Skeletal muscle tissue (tissue), 4 donors: ENCODE results near the gene GDF10. TPM values are rescaled to one million over a fixed set of nuclear protein-coding genes. Genes with fewer than 3 reads are reported as not detected.

Source experiments
- H3K27ac ChIP-seq: one replicate; pipeline ENCODE4 v1.7.0; 2013; ENCODE audit warnings: mild to moderate bottlenecking, low read depth, low read length, inconsistent platforms
- H3K27me3 ChIP-seq, 3 donors: one replicate each; pipeline ENCODE4 v1.7.0; 2013; ENCODE audit warnings: low read length in 3 of 3; ENCODE audit not compliant: control insufficient read depth in 3 of 3, insufficient read depth in 3 of 3
- H3K36me3 ChIP-seq, 3 donors: one replicate each; pipeline ENCODE4 v1.7.0; 2013; ENCODE audit warnings: low read length in 3 of 3; ENCODE audit not compliant: control insufficient read depth in 3 of 3, insufficient read depth in 3 of 3
- H3K4me1 ChIP-seq, 3 donors: one replicate each; pipeline ENCODE4 v1.7.0; 2013; ENCODE audit warnings: low read length in 3 of 3, mild to moderate bottlenecking in 3 of 3; ENCODE audit not compliant: control insufficient read depth in 3 of 3, insufficient read depth in 3 of 3
- H3K4me3 ChIP-seq, 3 donors: one replicate each; pipeline ENCODE4 v1.7.0; 2013; ENCODE audit warnings: low read length in 3 of 3
- H3K9ac ChIP-seq, 3 donors: one replicate each; pipeline ENCODE4 v1.7.0; 2013; ENCODE audit warnings: low read length in 3 of 3, mild to moderate bottlenecking in 3 of 3, moderate library complexity in 2 of 3, low read depth in 1 of 3
- H3K9me3 ChIP-seq, 3 donors: one replicate each; pipeline ENCODE4 v1.7.0; 2013; ENCODE audit warnings: low read length in 3 of 3; ENCODE audit not compliant: control insufficient read depth in 3 of 3
- total RNA-seq: library from RNA; depleted of rRNA; stranded (reverse); fragments of >200 nt; gene quantifications from one replicate; pipeline ENCODE4 v1.2.3, GENCODE V29; 2014
- donor health status: Osteomylitis.

The GDF10 gene
- total RNA-seq, 1 donor from 2014 or later = 1.0 TPM

GRCh38 chr10:47326306-47326926 lies 26.4 kb downstream of the GDF10 start:
- Histone ChIP-seq H3K9ac (no peak overlapping the region), H3K27me3 (no peaks in the 10 kb centered on the region), H3K27ac (no peak overlapping the region)

GRCh38 chr10:47326927-47327330 lies 26.9 kb downstream of the GDF10 start:
- H3K27me3 ChIP-seq = no peaks in the 10 kb centered on the region
- no peak overlapping the region for H3K9ac ChIP-seq
- H3K4me1 ChIP-seq = peaks cover 2 to 9% (median 2%) of the 10 kb centered on the region in 3 donors
- no peak overlapping the region for H3K4me3 ChIP-seq
- H3K36me3 ChIP-seq = no peaks in the 10 kb centered on the region
- H3K9me3 ChIP-seq = no peaks in the 10 kb centered on the region
- no peak overlapping the region for H3K27ac ChIP-seq

More at GRCh38 chr10:47326306-47326926, 26.4 kb downstream of the GDF10 start:
- peaks cover 2 to 9% (median 2%) of the 10 kb centered on the region in 3 donors for H3K4me1 ChIP-seq
- no peaks in the 10 kb centered on the region for H3K36me3 ChIP-seq
- H3K9me3 ChIP-seq = no peaks in the 10 kb centered on the region
- H3K4me3 ChIP-seq = no peak overlapping the region

- Histone ChIP-seq H3K4me1 (peaks cover 2 to 9% (median 2%) of the 10 kb centered on the region in 3 donors), H3K9me3 (no peaks in the 10 kb centered on the region), H3K27ac (no peak overlapping the region), H3K27me3 (peaks cover 0 to 12% (median 5%) of the 10 kb centered on the region in 3 donors), H3K4me3 (no peak overlapping the region), H3K9ac (no peak overlapping the region), H3K36me3 (no peaks in the 10 kb centered on the region)
Observed at GRCh38 chr10:47329855-47330254, 29.9 kb downstream of the GDF10 start.

GRCh38 chr10:47330366-47330765 lies 30.4 kb downstream of the GDF10 start:
- Histone ChIP-seq H3K27ac (no peak overlapping the region), H3K4me3 (no peak overlapping the region), H3K4me1 (peaks cover 2 to 9% (median 2%) of the 10 kb centered on the region in 3 donors), H3K27me3 (peaks cover 0 to 12% (median 5%) of the 10 kb centered on the region in 3 donors), H3K9me3 (no peaks in the 10 kb centered on the region), H3K9ac (no peak overlapping the region), H3K36me3 (no peaks in the 10 kb centered on the region)

- no peak overlapping the region for H3K27ac ChIP-seq
- no peaks in the 10 kb centered on the region for H3K9me3 ChIP-seq
- no peak overlapping the region for H3K4me3 ChIP-seq
- H3K9ac ChIP-seq = no peak overlapping the region
- no peaks in the 10 kb centered on the region for H3K36me3 ChIP-seq
- peaks cover 2 to 9% (median 2%) of the 10 kb centered on the region in 3 donors for H3K4me1 ChIP-seq
- peaks cover 0 to 16% (median 5%) of the 10 kb centered on the region in 3 donors for H3K27me3 ChIP-seq
Observed at GRCh38 chr10:47330804-47331203, 30.8 kb downstream of the GDF10 start.

GRCh38 chr10:47331491-47331890 lies 31.5 kb downstream of the GDF10 start:
- Histone ChIP-seq H3K4me3 (no peak overlapping the region), H3K27me3 (peaks cover 0 to 18% (median 5%) of the 10 kb centered on the region in 3 donors), H3K36me3 (no peaks in the 10 kb centered on the region), H3K9ac (no peak overlapping the region), H3K9me3 (no peaks in the 10 kb centered on the region), H3K27ac (no peak overlapping the region), H3K4me1 (peaks cover 0 to 5% (median 2%) of the 10 kb centered on the region in 3 donors)

GRCh38 chr10:47331954-47332353 lies 32.0 kb downstream of the GDF10 start:
- peaks cover 0 to under 1% (median 0%) of the 10 kb centered on the region in 3 donors for H3K4me1 ChIP-seq
- H3K27ac ChIP-seq = no peak overlapping the region
- peaks cover 0 to 18% (median 5%) of the 10 kb centered on the region in 3 donors for H3K27me3 ChIP-seq
- H3K9me3 ChIP-seq = no peaks in the 10 kb centered on the region
- no peaks in the 10 kb centered on the region for H3K36me3 ChIP-seq
- H3K4me3 ChIP-seq = no peak overlapping the region
- H3K9ac ChIP-seq = no peak overlapping the region

GRCh38 chr10:47332371-47332770 lies 32.4 kb downstream of the GDF10 start:
- Histone ChIP-seq H3K27me3 (peaks cover 0 to 18% (median 5%) of the 10 kb centered on the region in 3 donors), H3K9me3 (no peaks in the 10 kb centered on the region), H3K4me3 (no peak overlapping the region), H3K27ac (no peak overlapping the region), H3K9ac (no peak overlapping the region), H3K36me3 (no peaks in the 10 kb centered on the region), H3K4me1 (no peaks in the 10 kb centered on the region)

- Histone ChIP-seq H3K27me3 (peaks cover 0 to 18% (median 5%) of the 10 kb centered on the region in 3 donors), H3K9ac (no peak overlapping the region), H3K36me3 (no peaks in the 10 kb centered on the region), H3K4me3 (no peak overlapping the region), H3K27ac (no peak overlapping the region), H3K9me3 (no peaks in the 10 kb centered on the region), H3K4me1 (no peaks in the 10 kb centered on the region)
Observed at GRCh38 chr10:47332946-47333345, 32.9 kb downstream of the GDF10 start.

- H3K9me3 ChIP-seq = no peaks in the 10 kb centered on the region
Observed at GRCh38 chr10:47333532-47333931, 33.5 kb downstream of the GDF10 start.

More at GRCh38 chr10:47333532-47333931, 33.5 kb downstream of the GDF10 start:
- Histone ChIP-seq H3K27me3 (peaks cover 0 to 18% (median 5%) of the 10 kb centered on the region in 3 donors), H3K4me3 (no peak overlapping the region), H3K4me1 (no peaks in the 10 kb centered on the region), H3K36me3 (no peaks in the 10 kb centered on the region), H3K27ac (no peak overlapping the region), H3K9ac (no peak overlapping the region)
